Urinary bladder (tissue), 4 donors: ENCODE measurements around the gene ALKBH2. TPM values are rescaled to one million over a fixed set of nuclear protein-coding genes. Genes with fewer than 3 reads are reported as not detected.
"Not testable (repeated sequence)": the region's sequence is repeated elsewhere in the genome, so short reads cannot be mapped to it uniquely, and the experiment has no call there.

ENCODE experiments used
- DNase-seq: peaks from one replicate; pipeline ENCODE4 v3.0.0-alpha.2; 2015; ENCODE audit errors: extremely low spot score
- H3K27ac ChIP-seq: one replicate; pipeline ENCODE4 v1.5.1; 2013; ENCODE audit warnings: low read depth, mild to moderate bottlenecking, moderate library complexity
- H3K36me3 ChIP-seq: one replicate; pipeline ENCODE4 v1.6.1; 2013; ENCODE audit warnings: mild to moderate bottlenecking, moderate library complexity; ENCODE audit not compliant: insufficient read depth
- H3K4me1 ChIP-seq: one replicate; pipeline ENCODE4 v1.6.1; 2013; ENCODE audit warnings: mild to moderate bottlenecking, moderate library complexity; ENCODE audit not compliant: insufficient read depth
- H3K4me3 ChIP-seq: one replicate; pipeline ENCODE4 v1.5.1; 2013; ENCODE audit warnings: low read depth, low read length
- WGBS: extraction: QIAGEN DNeasy Blood & Tissue Kit; methylation state at CpG from one replicate; pipeline ENCODE4 v1.1.7; 2013; 5-methylcytosine and 5-hydroxymethylcytosine counted together
- polyA plus RNA-seq: library from polyadenylated mRNA; stranded (reverse); fragments of 200-250 nt; gene quantifications from one replicate; pipeline ENCODE4 v1.2.3, GENCODE V29; 2013
- total RNA-seq: library from RNA; depleted of rRNA; stranded (reverse); fragments of >200 nt; gene quantifications from one replicate; pipeline ENCODE4 v1.2.3, GENCODE V29; 2014
- donor health status: healthy with polysubstance abuse.
- donor health status: healthy.

The ALKBH2 gene
- total and polyA plus RNA-seq, 2 donors: 13.3 to 23.9 TPM

DNA sequence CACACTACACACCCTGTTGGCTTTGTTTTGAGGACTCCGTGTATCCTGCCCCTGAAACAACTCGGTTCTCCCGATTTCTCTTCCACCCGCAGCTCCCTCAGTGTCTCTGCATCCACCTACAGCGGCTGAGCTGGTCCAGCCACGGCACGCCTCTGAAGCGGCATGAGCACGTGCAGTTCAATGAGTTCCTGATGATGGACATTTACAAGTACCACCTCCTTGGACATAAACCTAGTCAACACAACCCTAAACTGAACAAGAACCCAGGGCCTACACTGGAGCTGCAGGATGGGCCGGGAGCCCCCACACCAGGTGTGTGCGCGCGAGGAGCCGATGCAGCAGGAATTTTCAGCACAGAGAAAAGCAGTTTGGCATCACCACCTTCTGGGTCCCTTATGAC lies 10.5 kb downstream of the ALKBH2 start:
- Histone ChIP-seq H3K36me3 (peaks cover 11% of the 10 kb centered on the region), H3K27ac (no peak overlapping the region), H3K4me1 (no peaks in the 10 kb centered on the region), H3K4me3 (no peak overlapping the region)
- 94% methylated on average over 14 of the region's 14 CpGs for WGBS
- DNase-seq: no peak

DNA sequence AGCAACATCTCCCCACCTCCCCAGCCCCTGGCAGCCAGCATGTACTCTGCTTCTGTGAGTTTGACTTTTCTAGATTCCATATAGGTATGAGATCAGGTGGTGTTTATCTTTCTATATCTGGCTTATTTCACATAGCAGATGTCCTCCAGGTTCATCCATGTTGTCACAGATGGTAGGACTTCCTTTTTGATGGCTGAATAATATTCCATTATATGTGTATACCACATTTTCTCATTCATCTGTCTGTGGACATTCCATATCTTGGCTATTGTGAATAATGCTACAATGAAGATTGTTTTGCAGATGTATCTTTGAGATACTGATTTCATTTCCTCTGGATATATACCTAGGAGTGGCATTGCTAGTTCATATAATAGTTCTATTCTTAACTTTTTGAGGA lies 18.4 kb downstream of the ALKBH2 start:
- no peak overlapping the region for H3K4me3 ChIP-seq
- no peak for DNase-seq
- H3K27ac ChIP-seq: no peak overlapping the region
- H3K36me3 ChIP-seq: peaks cover 5% of the 10 kb centered on the region
- no peaks in the 10 kb centered on the region for H3K4me1 ChIP-seq

DNA sequence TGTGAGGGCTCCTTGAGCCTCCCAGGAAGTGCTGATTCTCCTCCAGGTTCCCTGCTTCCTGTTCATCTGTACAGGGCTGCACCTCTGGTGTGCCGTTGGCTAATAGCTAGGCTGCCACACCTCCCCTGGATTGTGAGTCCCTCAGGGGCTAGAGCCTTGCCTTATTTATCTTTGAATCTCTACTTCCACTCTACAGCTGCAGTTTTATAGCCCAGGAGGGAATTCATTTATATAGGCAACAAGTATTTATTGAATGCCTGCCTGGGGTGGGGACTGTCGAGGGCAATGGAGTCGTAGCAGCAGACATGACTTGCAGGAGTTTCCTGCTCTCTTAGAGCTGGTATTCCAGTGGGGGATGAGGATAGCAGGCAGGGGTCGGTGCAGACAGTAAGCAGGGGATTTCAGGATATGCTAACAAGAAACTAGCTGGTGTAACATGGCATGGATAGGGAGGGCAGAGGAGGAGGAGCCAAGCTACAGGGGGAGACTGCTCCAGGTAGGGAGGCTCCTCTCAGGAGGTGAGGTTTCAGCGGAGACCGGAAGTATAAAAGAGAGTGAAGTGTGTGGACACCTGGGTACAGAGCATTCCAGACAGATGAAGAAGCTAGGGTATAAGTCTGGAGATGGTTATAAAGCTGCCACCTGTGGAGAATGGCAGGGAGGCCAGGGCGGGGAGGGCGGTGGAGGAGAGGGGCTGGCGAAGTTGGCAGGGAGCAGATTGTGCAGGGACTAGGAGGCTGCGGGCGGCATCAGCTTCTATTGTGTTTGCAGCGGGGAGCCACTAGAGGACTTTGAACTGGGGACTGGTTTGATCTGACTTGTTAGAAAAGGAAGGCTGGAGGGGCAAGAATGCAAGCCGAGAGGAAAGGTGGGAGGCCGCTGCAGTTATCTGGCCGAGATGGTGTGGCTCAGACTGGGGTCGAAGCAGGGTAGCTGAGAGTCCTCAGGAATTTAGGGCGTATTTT lies 23.7 kb downstream of the ALKBH2 start:
- Histone ChIP-seq H3K4me1 (no peaks in the 10 kb centered on the region), H3K36me3 (peaks cover 2% of the 10 kb centered on the region), H3K27ac (no peak overlapping the region), H3K4me3 (no peak overlapping the region)
- no peak for DNase-seq
- WGBS: 69% methylated on average over 17 of the region's 17 CpGs

DNA sequence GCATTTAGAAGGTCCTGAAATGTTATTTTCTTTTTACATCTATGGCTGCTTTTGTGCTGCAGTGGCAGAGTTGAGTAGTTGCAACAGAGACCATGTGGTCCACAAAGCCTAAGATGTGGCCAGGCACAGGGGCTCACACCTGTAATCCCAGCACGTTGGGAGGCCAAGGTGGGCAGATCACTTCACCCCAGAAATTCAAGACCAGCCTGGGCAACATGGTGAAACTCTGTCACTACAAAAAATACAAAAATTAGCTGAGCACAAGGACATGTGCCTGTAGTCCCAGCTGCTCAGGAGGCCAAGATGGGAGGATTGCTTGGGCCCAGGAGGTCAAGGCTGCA lies 27.4 kb downstream of the ALKBH2 start:
- Histone ChIP-seq H3K4me3 (no peak overlapping the region), H3K27ac (no peak overlapping the region), H3K4me1 (no peaks in the 10 kb centered on the region), H3K36me3 (peaks cover 2% of the 10 kb centered on the region)
- no peak for DNase-seq
- WGBS: 76% methylated on average over 1 of the region's 1 CpG

GRCh38 chr12:109065154-109065852 lies 28.0 kb downstream of the ALKBH2 start:
- Histone ChIP-seq H3K4me1 (no peaks in the 10 kb centered on the region), H3K27ac (no peak overlapping the region), H3K36me3 (peaks cover 2% of the 10 kb centered on the region), H3K4me3 (no peak overlapping the region)
- DNase-seq: no peak
- 78% methylated on average over 5 of the region's 5 CpGs for WGBS

- H3K4me3 ChIP-seq: no peak overlapping the region
- no peaks in the 10 kb centered on the region for H3K36me3 ChIP-seq
- WGBS: 87% methylated on average over 3 of the region's 3 CpGs
- H3K4me1 ChIP-seq: no peaks in the 10 kb centered on the region
- H3K27ac ChIP-seq: no peak overlapping the region
- DNase-seq: no peak
Observed at GRCh38 chr12:109064143-109064542, 29.1 kb downstream of the ALKBH2 start.

- 94% methylated on average over 6 of the region's 6 CpGs for WGBS
- no peak for DNase-seq
- no peaks in the 10 kb centered on the region for H3K4me1 ChIP-seq
- no peaks in the 10 kb centered on the region for H3K36me3 ChIP-seq
- H3K27ac ChIP-seq: no peak overlapping the region
- no peak overlapping the region for H3K4me3 ChIP-seq
Observed at GRCh38 chr12:109058773-109059172, 34.5 kb downstream of the ALKBH2 start.

GRCh38 chr12:109057376-109057775 lies 35.9 kb downstream of the ALKBH2 start:
- no peak overlapping the region for H3K4me3 ChIP-seq
- no peak overlapping the region for H3K27ac ChIP-seq
- H3K36me3 ChIP-seq: no peaks in the 10 kb centered on the region
- 96% methylated on average over 1 of the region's 1 CpG for WGBS
- no peaks in the 10 kb centered on the region for H3K4me1 ChIP-seq
- no peak for DNase-seq

GRCh38 chr12:109056891-109057290 lies 36.4 kb downstream of the ALKBH2 start:
- Histone ChIP-seq H3K27ac (no peak overlapping the region), H3K4me3 (no peak overlapping the region), H3K4me1 (no peaks in the 10 kb centered on the region), H3K36me3 (no peaks in the 10 kb centered on the region)
- DNase-seq: no peak
- 86% methylated on average over 3 of the region's 3 CpGs for WGBS

GRCh38 chr12:109054520-109054919 lies 38.8 kb downstream of the ALKBH2 start:
- no peak for DNase-seq
- no peak overlapping the region for H3K27ac ChIP-seq
- H3K4me3 ChIP-seq: no peak overlapping the region
- H3K36me3 ChIP-seq: no peaks in the 10 kb centered on the region
- H3K4me1 ChIP-seq: no peaks in the 10 kb centered on the region

DNA sequence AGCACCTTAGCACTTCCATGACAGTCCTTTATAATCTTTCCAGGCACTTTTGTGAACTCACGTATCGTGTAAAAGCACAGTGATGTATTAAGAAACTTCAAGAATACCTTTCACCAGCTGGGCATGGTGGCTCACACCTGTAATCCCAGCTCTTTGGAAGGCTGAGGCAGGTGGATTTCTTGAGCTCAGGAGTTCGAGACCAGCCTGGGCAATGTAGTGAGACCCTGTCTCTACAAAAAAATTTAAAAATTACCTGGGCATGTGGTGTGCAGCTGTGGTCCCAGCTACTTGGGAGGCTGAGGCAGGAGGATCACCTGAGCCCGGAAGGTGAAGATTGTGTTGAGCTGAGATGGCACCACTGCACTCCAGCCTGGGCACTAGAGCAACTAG lies 39.2 kb downstream of the ALKBH2 start:
- WGBS: 89% methylated on average over 4 of the region's 4 CpGs
- not testable (repeated sequence) for DNase-seq, H3K4me1 ChIP-seq, H3K36me3 ChIP-seq, H3K27ac ChIP-seq
- peak overlapping the region; percentile 84 for H3K4me3 ChIP-seq

- 23% methylated on average over 9 of the region's 9 CpGs for WGBS
- Histone ChIP-seq H3K27ac (peak overlapping the region; percentile 74), H3K4me3 (peak overlapping the region; percentile 84), H3K36me3 (no peaks in the 10 kb centered on the region), H3K4me1 (no peaks in the 10 kb centered on the region)
- DNase-seq: no peak
Observed at GRCh38 chr12:109053382-109054123, 39.7 kb downstream of the ALKBH2 start.

GRCh38 chr12:109052414-109053323 lies 40.6 kb downstream of the ALKBH2 start, which contains the start of gene USP30:
Gene USP30 (plus strand): TSS chr12:109052576. CDS start chr12:109052679, 103 bp downstream.
- WGBS: under 1% methylated on average over 61 of the region's 61 CpGs
- H3K36me3 ChIP-seq: no peaks in the 10 kb centered on the region
- peak within 1 kb of the TSS; percentile 74 for H3K27ac ChIP-seq
- peak; percentile 66 for DNase-seq
- no peaks in the 10 kb centered on the region for H3K4me1 ChIP-seq
- H3K4me3 ChIP-seq: peak within 1 kb of the TSS; percentile 84
